GM12864 (cell line): ENCODE data around the gene C11orf87.

Experiments
- DNase-seq: peaks from one replicate; pipeline ENCODE4 v3.0.0-alpha.2; 2011; ENCODE audit warnings: low read depth
- H3K4me3 ChIP-seq: 2 replicates; pipeline ENCODE4 v1.5.1; 2011; ENCODE audit warnings: mild to moderate bottlenecking, low read depth, low read length, control low read depth
- CTCF ChIP-seq: IDR thresholded peaks from 2 replicates; pipeline ENCODE4 v1.5.1; 2011; ENCODE audit warnings: low read depth, mild to moderate bottlenecking, moderate library complexity, low read length, control low read depth, inconsistent platforms; ENCODE audit errors: missing control alignments

The C11orf87 gene

GRCh38 chr11:109388982-109389381, 33.0 kb upstream of the C11orf87 start:
- no peak for DNase-seq
- no peak overlapping the region for H3K4me3 ChIP-seq
- no peak for TF ChIP-seq CTCF

GRCh38 chr11:109390752-109391151, 31.2 kb upstream of the C11orf87 start:
- no peak for TF ChIP-seq CTCF
- H3K4me3 ChIP-seq, result no peak overlapping the region
- DNase-seq, result no peak

DNA sequence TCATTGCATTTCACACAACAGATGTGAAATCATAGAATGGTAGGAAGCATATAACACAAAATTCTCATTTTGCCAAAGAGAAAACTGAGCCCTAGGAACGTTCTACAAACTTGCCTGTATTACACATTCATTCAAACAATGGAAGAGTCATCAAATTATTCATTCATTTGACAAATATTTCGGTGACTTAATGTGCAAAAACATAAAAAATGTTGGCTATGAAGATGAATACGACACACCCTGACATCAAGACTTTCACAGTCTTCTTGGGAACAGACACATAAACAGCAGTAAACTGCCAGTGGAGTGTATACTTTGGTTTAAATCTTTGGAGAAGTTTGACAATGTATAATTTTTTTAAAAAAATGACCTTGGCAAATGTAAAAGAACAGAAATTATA, 20.4 kb upstream of the C11orf87 start:
- no peak for DNase-seq

GRCh38 chr11:109405671-109406070, 16.3 kb upstream of the C11orf87 start:
- no peak overlapping the region for H3K4me3 ChIP-seq
- DNase-seq, result no peak

More for the DNA sequence above, 20.4 kb upstream of the C11orf87 start:
- TF ChIP-seq CTCF, result no peak
- H3K4me3 ChIP-seq, result no peak overlapping the region

DNA sequence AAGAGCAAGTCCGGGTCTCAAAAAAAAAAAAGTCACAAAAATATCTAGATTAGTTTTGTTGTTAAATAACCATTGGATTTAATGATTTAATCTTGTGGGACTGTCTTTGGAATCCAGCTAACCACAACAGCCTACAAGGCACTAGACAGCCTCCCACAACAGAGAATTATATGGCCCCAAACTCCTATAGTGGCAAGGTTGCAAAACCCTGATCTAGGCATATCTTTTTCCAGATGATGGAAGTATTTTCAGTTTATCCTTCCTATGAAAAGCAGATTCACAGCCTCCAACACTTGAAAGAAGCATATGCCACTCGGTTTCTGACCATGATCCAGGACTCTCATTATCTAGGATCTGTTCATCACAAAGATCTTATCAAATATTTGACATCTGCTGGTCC, 5.4 kb upstream of the C11orf87 start:
- H3K4me3 ChIP-seq, result no peak overlapping the region
- DNase-seq, result no peak
- TF ChIP-seq CTCF, result no peak

More at GRCh38 chr11:109405671-109406070, 16.3 kb upstream of the C11orf87 start:
- TF ChIP-seq CTCF, result no peak

- TF ChIP-seq CTCF, result no peak
- H3K4me3 ChIP-seq, result no peak overlapping the region
- DNase-seq, result no peak
Observed at GRCh38 chr11:109422870-109423465, 978 bp downstream of the C11orf87 start.
